ENCODE results near the gene COA4. TPM values are rescaled to one million over a fixed set of nuclear protein-coding genes. Genes with fewer than 3 reads are reported as not detected.
"Not testable (repeated sequence)": the region's sequence is repeated elsewhere in the genome, so short reads cannot be mapped to it uniquely, and the experiment has no call there.

The COA4 gene
- polyA plus RNA-seq, 2 donors, result 53.2 to 70.9 TPM

GRCh38 chr11:73893041-73893440 is 16.4 kb upstream of the COA4 start:
- WGBS, 2 donors, result 97 to 98% methylated on average over 3 of the region's 3 CpGs

GRCh38 chr11:73889536-73889935 is 12.9 kb upstream of the COA4 start:
- WGBS, 2 donors, result 90 to 92% methylated on average over 1 of the region's 1 CpG
- H3K27me3 ChIP-seq (ENCODE audit: control insufficient read depth in 1 of 2, insufficient read depth in 2 of 2, low read length in 2 of 2), result no peaks in the 10 kb centered on the region
- H3K9me3 ChIP-seq (ENCODE audit: control insufficient read depth in 2 of 2, insufficient read depth in 1 of 2, low read depth in 1 of 2, low read length in 1 of 2), result no peaks in the 10 kb centered on the region
- no peaks in the 10 kb centered on the region for H3K36me3 ChIP-seq (ENCODE audit: control insufficient read depth in 2 of 2, insufficient read depth in 2 of 2, low read length in 1 of 2)
- no peaks in the 10 kb centered on the region for H3K4me1 ChIP-seq (ENCODE audit: control insufficient read depth in 2 of 2, insufficient read depth in 2 of 2, low read length in 1 of 2)
- no peak overlapping the region for H3K4me3 ChIP-seq (ENCODE audit: low read depth in 1 of 2, low read length in 2 of 2)
- no peak overlapping the region for H3K27ac ChIP-seq (ENCODE audit: low read depth in 2 of 2, low read length in 1 of 2)

More at GRCh38 chr11:73893041-73893440, 16.4 kb upstream of the COA4 start:
- Histone ChIP-seq H3K4me3 (ENCODE audit: low read depth in 1 of 2, low read length in 2 of 2) (no peak overlapping the region), H3K4me1 (ENCODE audit: control insufficient read depth in 2 of 2, insufficient read depth in 2 of 2, low read length in 1 of 2) (no peaks in the 10 kb centered on the region), H3K27ac (ENCODE audit: low read depth in 2 of 2, low read length in 1 of 2) (no peak overlapping the region), H3K27me3 (ENCODE audit: control insufficient read depth in 1 of 2, insufficient read depth in 2 of 2, low read length in 2 of 2) (no peaks in the 10 kb centered on the region), H3K9me3 (ENCODE audit: control insufficient read depth in 2 of 2, insufficient read depth in 1 of 2, low read depth in 1 of 2, low read length in 1 of 2) (no peaks in the 10 kb centered on the region), H3K36me3 (ENCODE audit: control insufficient read depth in 2 of 2, insufficient read depth in 2 of 2, low read length in 1 of 2) (no peaks in the 10 kb centered on the region)

GRCh38 chr11:73889019-73889418 is 12.4 kb upstream of the COA4 start:
- H3K9me3 ChIP-seq (ENCODE audit: control insufficient read depth in 2 of 2, insufficient read depth in 1 of 2, low read depth in 1 of 2, low read length in 1 of 2), result no peaks in the 10 kb centered on the region
- WGBS, 2 donors, result 24 to 36% methylated on average over 1 of the region's 1 CpG
- no peaks in the 10 kb centered on the region for H3K4me1 ChIP-seq (ENCODE audit: control insufficient read depth in 2 of 2, insufficient read depth in 2 of 2, low read length in 1 of 2)
- no peak overlapping the region for H3K4me3 ChIP-seq (ENCODE audit: low read depth in 1 of 2, low read length in 2 of 2)
- H3K27me3 ChIP-seq (ENCODE audit: control insufficient read depth in 1 of 2, insufficient read depth in 2 of 2, low read length in 2 of 2), result no peaks in the 10 kb centered on the region
- H3K27ac ChIP-seq (ENCODE audit: low read depth in 2 of 2, low read length in 1 of 2), result no peak overlapping the region
- H3K36me3 ChIP-seq (ENCODE audit: control insufficient read depth in 2 of 2, insufficient read depth in 2 of 2, low read length in 1 of 2), result no peaks in the 10 kb centered on the region

- 93% methylated on average over 3 of the region's 3 CpGs for WGBS, 2 donors
- Histone ChIP-seq H3K36me3 (ENCODE audit: control insufficient read depth in 2 of 2, insufficient read depth in 2 of 2, low read length in 1 of 2) (no peaks in the 10 kb centered on the region), H3K27me3 (ENCODE audit: control insufficient read depth in 1 of 2, insufficient read depth in 2 of 2, low read length in 2 of 2) (no peaks in the 10 kb centered on the region), H3K4me3 (ENCODE audit: low read depth in 1 of 2, low read length in 2 of 2) (no peak overlapping the region), H3K9me3 (ENCODE audit: control insufficient read depth in 2 of 2, insufficient read depth in 1 of 2, low read depth in 1 of 2, low read length in 1 of 2) (no peaks in the 10 kb centered on the region), H3K27ac (ENCODE audit: low read depth in 2 of 2, low read length in 1 of 2) (no peak overlapping the region), H3K4me1 (ENCODE audit: control insufficient read depth in 2 of 2, insufficient read depth in 2 of 2, low read length in 1 of 2) (no peaks in the 10 kb centered on the region)
Observed at GRCh38 chr11:73888244-73888643, 11.6 kb upstream of the COA4 start.

GRCh38 chr11:73883856-73884255 is 7.2 kb upstream of the COA4 start:
- WGBS, 2 donors, result 85 to 95% methylated on average over 2 of the region's 2 CpGs
- H3K27ac ChIP-seq (ENCODE audit: low read depth in 2 of 2, low read length in 1 of 2), result no peak overlapping the region

GRCh38 chr11:73880449-73880848 is 3.8 kb upstream of the COA4 start:
- H3K27ac ChIP-seq (ENCODE audit: low read depth in 2 of 2, low read length in 1 of 2); H3K9me3 ChIP-seq (ENCODE audit: control insufficient read depth in 2 of 2, insufficient read depth in 1 of 2, low read depth in 1 of 2, low read length in 1 of 2); H3K4me1 ChIP-seq (ENCODE audit: control insufficient read depth in 2 of 2, insufficient read depth in 2 of 2, low read length in 1 of 2); H3K27me3 ChIP-seq (ENCODE audit: control insufficient read depth in 1 of 2, insufficient read depth in 2 of 2, low read length in 2 of 2); H3K36me3 ChIP-seq (ENCODE audit: control insufficient read depth in 2 of 2, insufficient read depth in 2 of 2, low read length in 1 of 2); H3K4me3 ChIP-seq (ENCODE audit: low read depth in 1 of 2, low read length in 2 of 2): not testable (repeated sequence)
- 84 to 90% methylated on average over 10 of the region's 10 CpGs for WGBS, 2 donors

More at GRCh38 chr11:73883856-73884255, 7.2 kb upstream of the COA4 start:
- Histone ChIP-seq H3K4me1 (ENCODE audit: control insufficient read depth in 2 of 2, insufficient read depth in 2 of 2, low read length in 1 of 2) (no peaks in the 10 kb centered on the region), H3K36me3 (ENCODE audit: control insufficient read depth in 2 of 2, insufficient read depth in 2 of 2, low read length in 1 of 2) (no peaks in the 10 kb centered on the region), H3K4me3 (ENCODE audit: low read depth in 1 of 2, low read length in 2 of 2) (no peak overlapping the region), H3K27me3 (ENCODE audit: control insufficient read depth in 1 of 2, insufficient read depth in 2 of 2, low read length in 2 of 2) (no peaks in the 10 kb centered on the region), H3K9me3 (ENCODE audit: control insufficient read depth in 2 of 2, insufficient read depth in 1 of 2, low read depth in 1 of 2, low read length in 1 of 2) (no peaks in the 10 kb centered on the region)

- WGBS, 2 donors, result 56 to 63% methylated on average over 1 of the region's 1 CpG
- no peak overlapping the region for H3K4me3 ChIP-seq (ENCODE audit: low read depth in 1 of 2, low read length in 2 of 2)
Observed at GRCh38 chr11:73878771-73879170, 2.1 kb upstream of the COA4 start.

GRCh38 chr11:73875840-73876239 is 806 bp downstream of the COA4 start:
- H3K27me3 ChIP-seq (ENCODE audit: control insufficient read depth in 1 of 2, insufficient read depth in 2 of 2, low read length in 2 of 2), result no peaks in the 10 kb centered on the region
- WGBS, 2 donors, result 18 to 30% methylated on average over 8 of the region's 8 CpGs
- peak overlapping the region in 1 of 2 donors; percentile 33 for H3K27ac ChIP-seq (ENCODE audit: low read depth in 2 of 2, low read length in 1 of 2)
- H3K36me3 ChIP-seq (ENCODE audit: control insufficient read depth in 2 of 2, insufficient read depth in 2 of 2, low read length in 1 of 2), result peaks cover 6% of the 10 kb centered on the region in 2 donors
- H3K4me1 ChIP-seq (ENCODE audit: control insufficient read depth in 2 of 2, insufficient read depth in 2 of 2, low read length in 1 of 2), result peaks cover 2% of the 10 kb centered on the region in 2 donors
- H3K9me3 ChIP-seq (ENCODE audit: control insufficient read depth in 2 of 2, insufficient read depth in 1 of 2, low read depth in 1 of 2, low read length in 1 of 2), result no peaks in the 10 kb centered on the region
- H3K4me3 ChIP-seq (ENCODE audit: low read depth in 1 of 2, low read length in 2 of 2), result peak overlapping the region in 1 of 2 donors; percentile 61

More at GRCh38 chr11:73878771-73879170, 2.1 kb upstream of the COA4 start:
- Histone ChIP-seq H3K36me3 (ENCODE audit: control insufficient read depth in 2 of 2, insufficient read depth in 2 of 2, low read length in 1 of 2) (no peaks in the 10 kb centered on the region), H3K4me1 (ENCODE audit: control insufficient read depth in 2 of 2, insufficient read depth in 2 of 2, low read length in 1 of 2) (peaks cover 0 to 2% of the 10 kb centered on the region in 2 donors), H3K27ac (ENCODE audit: low read depth in 2 of 2, low read length in 1 of 2) (peak overlapping the region; percentile 15 to 26), H3K9me3 (ENCODE audit: control insufficient read depth in 2 of 2, insufficient read depth in 1 of 2, low read depth in 1 of 2, low read length in 1 of 2) (no peaks in the 10 kb centered on the region), H3K27me3 (ENCODE audit: control insufficient read depth in 1 of 2, insufficient read depth in 2 of 2, low read length in 2 of 2) (no peaks in the 10 kb centered on the region)

- peak overlapping the region in 1 of 2 donors; percentile 61 for H3K4me3 ChIP-seq (ENCODE audit: low read depth in 1 of 2, low read length in 2 of 2)
- H3K27ac ChIP-seq (ENCODE audit: low read depth in 2 of 2, low read length in 1 of 2), result no peak overlapping the region
- no peaks in the 10 kb centered on the region for H3K9me3 ChIP-seq (ENCODE audit: control insufficient read depth in 2 of 2, insufficient read depth in 1 of 2, low read depth in 1 of 2, low read length in 1 of 2)
- no peaks in the 10 kb centered on the region for H3K27me3 ChIP-seq (ENCODE audit: control insufficient read depth in 1 of 2, insufficient read depth in 2 of 2, low read length in 2 of 2)
- peaks cover 2% of the 10 kb centered on the region in 2 donors for H3K4me1 ChIP-seq (ENCODE audit: control insufficient read depth in 2 of 2, insufficient read depth in 2 of 2, low read length in 1 of 2)
- peaks cover 6% of the 10 kb centered on the region in 2 donors for H3K36me3 ChIP-seq (ENCODE audit: control insufficient read depth in 2 of 2, insufficient read depth in 2 of 2, low read length in 1 of 2)
- WGBS, 2 donors, result 83 to 87% methylated on average over 1 of the region's 1 CpG
Observed at GRCh38 chr11:73875380-73875779, 1.3 kb downstream of the COA4 start.

GRCh38 chr11:73872749-73873357 is 3.8 kb downstream of the COA4 start:
- WGBS, 2 donors, result 93 to 94% methylated on average over 9 of the region's 9 CpGs
- Histone ChIP-seq H3K9me3 (ENCODE audit: control insufficient read depth in 2 of 2, insufficient read depth in 1 of 2, low read depth in 1 of 2, low read length in 1 of 2) (no peaks in the 10 kb centered on the region), H3K36me3 (ENCODE audit: control insufficient read depth in 2 of 2, insufficient read depth in 2 of 2, low read length in 1 of 2) (peaks cover 6% of the 10 kb centered on the region in 2 donors), H3K27ac (ENCODE audit: low read depth in 2 of 2, low read length in 1 of 2) (no peak overlapping the region), H3K4me1 (ENCODE audit: control insufficient read depth in 2 of 2, insufficient read depth in 2 of 2, low read length in 1 of 2) (peaks cover 2 to 4% of the 10 kb centered on the region in 2 donors), H3K4me3 (ENCODE audit: low read depth in 1 of 2, low read length in 2 of 2) (no peak overlapping the region), H3K27me3 (ENCODE audit: control insufficient read depth in 1 of 2, insufficient read depth in 2 of 2, low read length in 2 of 2) (no peaks in the 10 kb centered on the region)

Measured in esophagus (tissue), 2 donors.